HepG2 (cell line): Measurements from ENCODE around the gene REPIN1. TPM values are rescaled to one million over a fixed set of nuclear protein-coding genes. Genes with fewer than 3 reads are reported as not detected.

Experiments used
- AGO2 ChIP-seq: fragments of 200-400 bp; formaldehyde crosslinking; optimal IDR thresholded peaks from 2 replicates; pipeline ENCODE3; 2017; ENCODE audit warnings: mild to moderate bottlenecking, low read depth, low read length, moderate library complexity
- ETV5 ChIP-seq: IDR thresholded peaks from 2 replicates; pipeline ENCODE4 v1.6.1; 2018; ENCODE audit warnings: missing biosample characterization, missing genetic modification reagents, inconsistent platforms, borderline replicate concordance
- GABPB1 ChIP-seq: IDR thresholded peaks from 2 replicates; pipeline ENCODE4 v1.6.1; 2016; ENCODE audit warnings: mild to moderate bottlenecking, missing genetic modification reagents, moderate library complexity, missing compliant biosample characterization
- HIVEP1 ChIP-seq: sonication (generic); formaldehyde crosslinking; IDR thresholded peaks from 2 replicates; pipeline ENCODE4 v1.4.0; 2020; ENCODE audit warnings: mild to moderate bottlenecking, missing genetic modification reagents
- ISX ChIP-seq: sonication (generic); formaldehyde crosslinking; conservative IDR thresholded peaks from 2 replicates; pipeline ENCODE4 v1.5.0; 2020; ENCODE audit warnings: missing genetic modification reagents
- KAT7 ChIP-seq: IDR thresholded peaks from 2 replicates; pipeline ENCODE4 v1.6.1; 2018; ENCODE audit warnings: borderline replicate concordance, missing compliant biosample characterization
- MEIS1 ChIP-seq: sonication (generic); formaldehyde crosslinking; IDR thresholded peaks from 2 replicates; pipeline ENCODE4 v1.9.0; 2021; ENCODE audit warnings: mild to moderate bottlenecking, missing genetic modification reagents, moderate library complexity, borderline replicate concordance
- MTERF4 ChIP-seq: sonication (generic); formaldehyde crosslinking; IDR thresholded peaks from 2 replicates; pipeline ENCODE4 v1.8.0; 2023; ENCODE audit warnings: mild to moderate bottlenecking, missing genetic modification reagents
- MTF2 ChIP-seq: sonication (generic); formaldehyde crosslinking; IDR thresholded peaks from 2 replicates; pipeline ENCODE4 v1.5.0; 2020; ENCODE audit warnings: missing genetic modification reagents, borderline replicate concordance
- NFIB ChIP-seq: sonication (generic); formaldehyde crosslinking; IDR thresholded peaks from 2 replicates; pipeline ENCODE4 v1.9.0; 2021; ENCODE audit warnings: missing genetic modification reagents, mild to moderate bottlenecking, borderline replicate concordance
- NFKBIZ ChIP-seq: IDR thresholded peaks from 2 replicates; pipeline ENCODE4 v1.6.1; 2018; ENCODE audit warnings: missing genetic modification reagents, missing compliant biosample characterization
- NFYC ChIP-seq: IDR thresholded peaks from 2 replicates; pipeline ENCODE4 v1.6.1; 2016; ENCODE audit warnings: missing genetic modification reagents, missing compliant biosample characterization
- POLR2AphosphoS2 ChIP-seq: IDR thresholded peaks from 2 replicates; pipeline ENCODE4 v1.6.1; 2011; ENCODE audit warnings: low read depth, low read length, improper control_type of control experiment
- PRDM15 ChIP-seq: sonication (generic); formaldehyde crosslinking; IDR thresholded peaks from 2 replicates; pipeline ENCODE4 v1.4.0; 2020; ENCODE audit warnings: missing genetic modification reagents
- RAD21 ChIP-seq: fragments of 450-650 bp; formaldehyde crosslinking; IDR thresholded peaks from 2 replicates; pipeline ENCODE4 v1.5.0; 2020; ENCODE audit warnings: mild to moderate bottlenecking
- SMARCE1 ChIP-seq: fragments of 450-650 bp; IDR thresholded peaks from 2 replicates; pipeline ENCODE4 v1.6.1; 2017; ENCODE audit warnings: borderline replicate concordance
- TRIM24 ChIP-seq: sonication (generic); formaldehyde crosslinking; IDR thresholded peaks from 2 replicates; pipeline ENCODE4 v1.8.0; 2022; ENCODE audit warnings: mild to moderate bottlenecking, missing genetic modification reagents
- XRCC5 ChIP-seq: fragments of 200-400 bp; formaldehyde crosslinking; optimal IDR thresholded peaks from 2 replicates; pipeline ENCODE3; 2017; ENCODE audit warnings: mild to moderate bottlenecking, low read length
- ZFP41 ChIP-seq: sonication (generic); formaldehyde crosslinking; IDR thresholded peaks from 2 replicates; pipeline ENCODE4 v1.4.0; 2020; ENCODE audit warnings: mild to moderate bottlenecking, missing genetic modification reagents, borderline replicate concordance
- ZNF10 ChIP-seq: sonication (generic); formaldehyde crosslinking; IDR thresholded peaks from 2 replicates; pipeline ENCODE4 v1.4.0; 2020; ENCODE audit warnings: mild to moderate bottlenecking, low read depth, missing genetic modification reagents, borderline replicate concordance
- ZNF292 ChIP-seq: sonication (generic); formaldehyde crosslinking; IDR thresholded peaks from 2 replicates; pipeline ENCODE4 v1.8.1; 2022; ENCODE audit warnings: mild to moderate bottlenecking, low read depth, missing genetic modification reagents, borderline replicate concordance
- ZNF468 ChIP-seq: sonication (generic); formaldehyde crosslinking; IDR thresholded peaks from 2 replicates; pipeline ENCODE4 v1.8.0; 2022; ENCODE audit warnings: mild to moderate bottlenecking, moderate library complexity, missing genetic modification reagents
- ZNF567 ChIP-seq: sonication (generic); formaldehyde crosslinking; IDR thresholded peaks from 2 replicates; pipeline ENCODE4 v1.8.1; 2023; ENCODE audit warnings: mild to moderate bottlenecking, missing genetic modification reagents, borderline replicate concordance
- ZNF7 ChIP-seq: IDR thresholded peaks from 2 replicates; pipeline ENCODE4 v1.6.1; 2016; ENCODE audit warnings: missing biosample characterization, missing genetic modification reagents
- ZNF761 ChIP-seq: sonication (generic); formaldehyde crosslinking; conservative IDR thresholded peaks from 2 replicates; pipeline ENCODE4 v1.4.0; 2020; ENCODE audit warnings: mild to moderate bottlenecking, missing genetic modification reagents
- ZNF878 ChIP-seq: sonication (generic); formaldehyde crosslinking; IDR thresholded peaks from 2 replicates; pipeline ENCODE4 v1.8.1; 2023; ENCODE audit warnings: mild to moderate bottlenecking, missing genetic modification reagents, moderate library complexity
- polyA plus RNA-seq, 8 experiments: library from polyadenylated mRNA; depleted of rRNA in 3 of 8; stranded (reverse) in 7 of 8; unstranded in 1 of 8; fragments of >200 nt; fragmentation: Illumina TruSeq in 4 of 8; extraction: Trizol in 4 of 8; gene quantifications; 2 replicates each; pipeline versions ENCODE4 v1.2.1 to v1.2.3, GENCODE V29; 2011 to 2016; ENCODE audit warnings: low read depth in 4 of 8, missing spikeins in 1 of 8, mixed read lengths in 1 of 8; ENCODE audit not compliant: insufficient read depth in 1 of 8
- total RNA-seq, 5 experiments: library from RNA; depleted of rRNA; stranded (reverse); fragments of >200 nt; fragmentation: Illumina TruSeq; extraction: Trizol; gene quantifications; 2 replicates each; pipeline ENCODE4 v1.2.3, GENCODE V29; 2016; ENCODE audit warnings: low read depth in 1 of 5

The REPIN1 gene
- total and polyA plus RNA-seq, 2 of the 13 experiments (the other 11 are each of a cell fraction or from before 2014, with no cell fraction given), result 69.9 to 108 TPM

GRCh38 chr7:150404805-150405583 is 36.4 kb downstream of the REPIN1 start (continued):
- TF ChIP-seq ZNF761 (CRISPR knock-in tag) (peak; percentile 88), ZNF468 (CRISPR knock-in tag) (no peak), ZNF878 (CRISPR knock-in tag) (0 out of 2 replicates have a peak, but pooled peaks have one; percentile 34), MTF2 (CRISPR knock-in tag) (no peak), TRIM24 (no peak), ZFP41 (CRISPR knock-in tag) (no peak), POLR2AphosphoS2 (no peak), XRCC5 (peak; percentile 68), ZNF567 (CRISPR knock-in tag) (no peak), NFKBIZ (CRISPR knock-in tag) (no peak), GABPB1 (CRISPR knock-in tag) (peak; percentile 79), RAD21 (CRISPR knock-in tag) (peak; percentile 55), MTERF4 (no peak), AGO2 (peak; percentile 90), ZNF10 (CRISPR knock-in tag) (no peak), NFYC (CRISPR knock-in tag) (no peak), HIVEP1 (CRISPR knock-in tag) (no peak; the same call in 1 of the 2 replicates), ZNF7 (CRISPR knock-in tag) (no peak), PRDM15 (CRISPR knock-in tag) (no peak), KAT7 (CRISPR knock-in tag) (peak; percentile 32; the same call in 1 of the 2 replicates), NFIB (CRISPR knock-in tag) (no peak), MEIS1 (CRISPR knock-in tag) (0 out of 2 replicates have a peak, but pooled peaks have one; percentile 36), ETV5 (CRISPR knock-in tag) (peak; percentile 55; the same call in 1 of the 2 replicates), SMARCE1 (no peak), ZNF292 (CRISPR knock-in tag) (no peak), ISX (0 out of 2 replicates have a peak, but pooled peaks have one; percentile 64)
